Naive thymus-derived CD8-positive, alpha-beta T cell (primary cell): Measurements from ENCODE around the gene HJV. TPM values are rescaled to one million over a fixed set of nuclear protein-coding genes. Genes with fewer than 3 reads are reported as not detected.

Experiments
- polyA plus RNA-seq, 3 donors: library from polyadenylated mRNA; unstranded; fragments of 300-500 nt; fragmentation: Illumina TruSeq; gene quantifications; one replicate each; pipeline ENCODE4 v1.2.3, GENCODE V29; 2021
- total RNA-seq, 8 experiments: library from RNA in 2 of 8; stranded (reverse) in 2 of 8; gene quantifications; one replicate each; pipeline ENCODE4 v1.2.3 and lab custom pipeline; 2021 to 2026

HJV gene
- total and polyA plus RNA-seq, 5 experiments from 2014 or later: not detected

Other genes starting within 250 kb of the HJV start
- 10 to 100 TPM; 16.3 to 18.9 TPM for gene RNF115, start 197.6 kb downstream of the HJV start, total RNA-seq
- gene RNF115, start 197.6 kb downstream of the HJV start, polyA plus RNA-seq: 1 to 10 TPM; 5.8 to 6.6 (median 6.1) TPM
- gene POLR3C, start 197.5 kb downstream of the HJV start, total RNA-seq: 10 to 100 TPM; 42.8 to 44.6 TPM
- 10 to 100 TPM; 40.2 to 54.5 (median 40.7) TPM for gene POLR3C, start 197.5 kb downstream of the HJV start, polyA plus RNA-seq
- gene NUDT17, start 176.1 kb downstream of the HJV start, total RNA-seq: 1 to 10 TPM; 5.8 to 6.1 TPM
- gene NUDT17, start 176.1 kb downstream of the HJV start, polyA plus RNA-seq: 1 to 10 TPM; 2.0 to 3.9 (median 3.4) TPM
- gene PIAS3, start 162.7 kb downstream of the HJV start, total RNA-seq: 10 to 100 TPM; 31.1 to 33.8 TPM
- gene PIAS3, start 162.7 kb downstream of the HJV start, polyA plus RNA-seq: 10 to 100 TPM; 10.7 to 14.7 (median 12.4) TPM
- gene ANKRD35, start 135.9 kb downstream of the HJV start, total RNA-seq: not detected
- under 1 TPM; 0.27 to 0.57 (median 0.42) TPM for gene ANKRD35, start 135.9 kb downstream of the HJV start, polyA plus RNA-seq
- 1 to 10 TPM; 5.0 to 5.1 TPM for gene ITGA10, start 111.7 kb downstream of the HJV start, total RNA-seq
- gene ITGA10, start 111.7 kb downstream of the HJV start, polyA plus RNA-seq: not detected
- 10 to 100 TPM; 37.5 to 39.7 TPM for gene PEX11B, start 103.0 kb downstream of the HJV start, total RNA-seq
- 10 to 100 TPM; 35.3 to 50.3 (median 44.0) TPM for gene PEX11B, start 103.0 kb downstream of the HJV start, polyA plus RNA-seq
- gene RBM8A, start 94.3 kb downstream of the HJV start, total RNA-seq: 100 to 1,000 TPM; 135 to 138 TPM
- 100 to 1,000 TPM; 127 to 191 (median 148) TPM for gene RBM8A, start 94.3 kb downstream of the HJV start, polyA plus RNA-seq
- 10 to 100 TPM; 54.6 to 59.4 TPM for gene LIX1L, start 63.7 kb downstream of the HJV start, total RNA-seq
- 10 to 100 TPM; 26.3 to 31.7 (median 29.3) TPM for gene LIX1L, start 63.7 kb downstream of the HJV start, polyA plus RNA-seq
- 1 to 10 TPM in 1 of 2 experiments, under 1 TPM in 1; 0.96 to 1.6 TPM for gene ANKRD34A, start 57.2 kb downstream of the HJV start, total RNA-seq
- gene ANKRD34A, start 57.2 kb downstream of the HJV start, polyA plus RNA-seq: under 1 TPM; 0.12 to 0.38 (median 0.25) TPM
- gene POLR3GL, start 57.0 kb downstream of the HJV start, total RNA-seq: 10 to 100 TPM; 32.5 to 34.4 TPM
- gene POLR3GL, start 57.0 kb downstream of the HJV start, polyA plus RNA-seq: 100 to 1,000 TPM in 1 of 3 donors, 10 to 100 TPM in 2; 98.4 to 101 (median 98.6) TPM
- 100 to 1,000 TPM; 836 to 848 TPM for gene TXNIP, start 25.2 kb downstream of the HJV start, total RNA-seq
- gene TXNIP, start 25.2 kb downstream of the HJV start, polyA plus RNA-seq: 1,000 to 10,000 TPM; 4,009 to 5,114 (median 5,016) TPM
- gene NBPF10, start 123.1 kb upstream of the HJV start, total RNA-seq: 1 to 10 TPM; 1.7 to 1.8 TPM
- gene NBPF10, start 123.1 kb upstream of the HJV start, polyA plus RNA-seq: under 1 TPM; 0.01 to 0.10 (median 0.02) TPM
- gene NOTCH2NLA, start 207.3 kb upstream of the HJV start, total RNA-seq: 10 to 100 TPM; 59.8 to 62.9 TPM
- 10 to 100 TPM; 11.9 to 13.4 (median 13.4) TPM for gene NOTCH2NLA, start 207.3 kb upstream of the HJV start, polyA plus RNA-seq